ENCODE results near the gene RHOH. TPM values are rescaled to one million over a fixed set of nuclear protein-coding genes. Genes with fewer than 3 reads are reported as not detected.
A peak's percentile ranks its signal among the peaks of the same experiment; 100 is the strongest.

RHOH gene
- total and polyA plus RNA-seq, 10 of the 15 experiments (the other 5 are each of a cell fraction or from before 2014, with no cell fraction given): 46.5 to 120 (median 57.9) TPM

- no peak for TF ChIP-seq TCF7 (IDR thresholded peaks at IDR 0.05; ENCODE audit: borderline replicate concordance)
- TF ChIP-seq NKRF (conservative IDR thresholded peaks at IDR 0.05): 0 out of 2 replicates have a peak, but pooled peaks have one; percentile 25
- TF ChIP-seq MLLT1 (IDR thresholded peaks at IDR 0.05): no peak; the same call in 1 of the 2 replicates
- TF ChIP-seq PKNOX1 (IDR thresholded peaks at IDR 0.05): no peak
- no peak for TF ChIP-seq SP1 (IDR thresholded peaks at IDR 0.05; ENCODE audit: low read depth, low read length)
- peak; percentile 4 for TF ChIP-seq SKIL (IDR thresholded peaks at IDR 0.05; ENCODE audit: low read depth, poor library complexity, severe bottlenecking)
- TF ChIP-seq MXI1 (IDR thresholded peaks at IDR 0.05; ENCODE audit: low read depth, low read length): no peak
- TF ChIP-seq JUNB (IDR thresholded peaks at IDR 0.05): peak; percentile 31; the same call in 1 of the 2 replicates
- TF ChIP-seq ATF2 (IDR thresholded peaks at IDR 0.05; ENCODE audit: low read length): no peak
- TF ChIP-seq STAT3 (IDR thresholded peaks at IDR 0.05; ENCODE audit: low read depth, low read length): no peak
- peak; percentile 39; the same call in 1 of the 2 replicates for TF ChIP-seq SPI1 (IDR thresholded peaks at IDR 0.05; ENCODE audit: borderline replicate concordance, insufficient read depth, low read depth, low read length)
- no peak for TF ChIP-seq NR2C1 (IDR thresholded peaks at IDR 0.05)
- 0 out of 2 replicates have a peak, but pooled peaks have one; percentile 28 for TF ChIP-seq ZNF24 (IDR thresholded peaks at IDR 0.05)
- TF ChIP-seq MEF2B (IDR thresholded peaks at IDR 0.05; ENCODE audit: partially characterized antibody, poor library complexity, severe bottlenecking): no peak
- no peak for TF ChIP-seq HCFC1 (IDR thresholded peaks at IDR 0.05; ENCODE audit: low read length)
- no peak for TF ChIP-seq PML (IDR thresholded peaks at IDR 0.05; ENCODE audit: low read length)
- no peak for TF ChIP-seq YBX1 (IDR thresholded peaks at IDR 0.05)
- TF ChIP-seq CREM (IDR thresholded peaks at IDR 0.05; ENCODE audit: low read depth): peak; percentile 58; the same call in 1 of the 2 replicates
- TF ChIP-seq ZBTB33 (IDR thresholded peaks at IDR 0.05): no peak
Observed at GRCh38 chr4:40200875-40201801, 4.3 kb downstream of the RHOH start (continued).

All from GM12878 (cell line).